GM19035 (cell line): ENCODE measurements around the gene AKR1C2.
"Not testable (repeated sequence)": the region's sequence is repeated elsewhere in the genome, so short reads cannot be mapped to it uniquely, and the experiment has no call there.

Experiments used
- ATAC-seq: cut with Tn5 transposase; IDR thresholded peaks from one replicate; pipeline ENCODE4 v1.9.1; 2021; ENCODE audit not compliant: unreplicated experiment

AKR1C2 gene

GRCh38 chr10:4991463-4991862 lies 12.2 kb downstream of the AKR1C2 start:
- not testable (repeated sequence) for ATAC-seq

GRCh38 chr10:4990217-4990616 lies 13.4 kb downstream of the AKR1C2 start:
- no peak for ATAC-seq

- not testable (repeated sequence) for ATAC-seq
These were observed 15.5 kb downstream of the AKR1C2 start for GRCh38 chr10:4988000-4988641.

GRCh38 chr10:4984971-4985594 lies 18.6 kb downstream of the AKR1C2 start:
- no peak for ATAC-seq

- ATAC-seq = no peak
These were observed 19.4 kb downstream of the AKR1C2 start for GRCh38 chr10:4984223-4984622.

GRCh38 chr10:4983615-4984216 lies 19.9 kb downstream of the AKR1C2 start:
- ATAC-seq = no peak

- ATAC-seq = no peak
These were observed 20.9 kb downstream of the AKR1C2 start for GRCh38 chr10:4982764-4983226.

GRCh38 chr10:4981722-4982471 lies 21.8 kb downstream of the AKR1C2 start:
- ATAC-seq = peak; percentile 58

- no peak for ATAC-seq
These were observed 22.9 kb downstream of the AKR1C2 start for GRCh38 chr10:4980793-4981192.

GRCh38 chr10:4978870-4979269 lies 24.8 kb downstream of the AKR1C2 start:
- ATAC-seq = no peak

GRCh38 chr10:4977025-4977424 lies 26.6 kb downstream of the AKR1C2 start:
- ATAC-seq = no peak

- not testable (repeated sequence) for ATAC-seq
These were observed 29.3 kb downstream of the AKR1C2 start for GRCh38 chr10:4974400-4974799.

- not testable (repeated sequence) for ATAC-seq
These were observed 30.4 kb downstream of the AKR1C2 start for GRCh38 chr10:4973294-4973693.

GRCh38 chr10:4972369-4973142 lies 31.1 kb downstream of the AKR1C2 start:
- not testable (repeated sequence) for ATAC-seq

- ATAC-seq = not testable (repeated sequence)
These were observed 33.3 kb downstream of the AKR1C2 start for GRCh38 chr10:4970362-4970761.

- ATAC-seq = not testable (repeated sequence)
These were observed 34.4 kb downstream of the AKR1C2 start for GRCh38 chr10:4969289-4969688.

GRCh38 chr10:4967189-4967588 lies 36.5 kb downstream of the AKR1C2 start:
- ATAC-seq = not testable (repeated sequence)

GRCh38 chr10:4965763-4966162 lies 37.9 kb downstream of the AKR1C2 start:
- not testable (repeated sequence) for ATAC-seq

- ATAC-seq = not testable (repeated sequence)
These were observed 39.9 kb downstream of the AKR1C2 start for GRCh38 chr10:4963815-4964154.

- not testable (repeated sequence) for ATAC-seq
These were observed 40.5 kb downstream of the AKR1C2 start, which contains the start of gene AKR1C1 for GRCh38 chr10:4962876-4963814. Gene AKR1C1, plus strand, starts transcription at chr10:4963415. Its CDS starts 30 bp downstream, at chr10:4963445.
